ENCODE measurements around the gene DCANP1. TPM values are rescaled to one million over a fixed set of nuclear protein-coding genes. Genes with fewer than 3 reads are reported as not detected.

The DCANP1 gene
- total RNA-seq, 1 experiment from 2014 or later = not detected

GRCh38 chr5:135493406-135494180, 46.4 kb upstream of the DCANP1 start (continued):
- TF ChIP-seq, protein P1, sequence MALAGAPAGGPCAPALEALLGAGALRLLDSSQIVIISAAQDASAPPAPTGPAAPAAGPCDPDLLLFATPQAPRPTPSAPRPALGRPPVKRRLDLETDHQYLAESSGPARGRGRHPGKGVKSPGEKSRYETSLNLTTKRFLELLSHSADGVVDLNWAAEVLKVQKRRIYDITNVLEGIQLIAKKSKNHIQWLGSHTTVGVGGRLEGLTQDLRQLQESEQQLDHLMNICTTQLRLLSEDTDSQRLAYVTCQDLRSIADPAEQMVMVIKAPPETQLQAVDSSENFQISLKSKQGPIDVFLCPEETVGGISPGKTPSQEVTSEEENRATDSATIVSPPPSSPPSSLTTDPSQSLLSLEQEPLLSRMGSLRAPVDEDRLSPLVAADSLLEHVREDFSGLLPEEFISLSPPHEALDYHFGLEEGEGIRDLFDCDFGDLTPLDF (CRISPR knock-in tag; IDR thresholded peaks at IDR 0.05) = no peak
- TF ChIP-seq GABPB1 (CRISPR knock-in tag; IDR thresholded peaks at IDR 0.05) (no peak), FOXJ3 (CRISPR knock-in tag; IDR thresholded peaks at IDR 0.05; ENCODE audit: borderline replicate concordance) (no peak), IRF2 (CRISPR knock-in tag; IDR thresholded peaks at IDR 0.05; ENCODE audit: borderline replicate concordance, low read depth) (no peak)

DNA sequence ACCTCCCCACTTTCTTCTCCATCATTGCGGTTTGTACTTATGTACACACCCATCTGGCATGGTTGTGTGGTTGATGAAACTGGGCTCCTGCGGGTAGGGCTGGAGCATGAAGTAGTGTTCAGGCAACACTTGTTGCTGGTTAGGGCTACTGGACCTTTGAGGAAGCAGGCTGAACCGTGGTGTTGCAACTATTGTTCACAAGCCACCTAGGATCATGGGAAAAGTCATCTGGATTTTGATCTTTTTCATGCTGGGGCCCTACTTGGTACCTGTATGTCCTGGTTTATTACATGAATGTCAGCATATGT, 45.1 kb upstream of the DCANP1 start:
- ATAC-seq (no peak), DNase-seq (ENCODE audit: low spot score) (no peak)
- Mint-ChIP-seq H3K36me3 (no peaks in the 10 kb centered on the region), H3K4me3 (no peak overlapping the region), H3K27me3 (ENCODE audit: low read depth) (peaks cover 9% of the 10 kb centered on the region), H3K4me1 (peaks cover 38% of the 10 kb centered on the region), H3K9me3 (no peaks in the 10 kb centered on the region), H3K27ac (no peak overlapping the region)
- TF ChIP-seq CREB1 (CRISPR knock-in tag; IDR thresholded peaks at IDR 0.05) = no peak
- TF ChIP-seq, protein P1 (CRISPR knock-in tag; IDR thresholded peaks at IDR 0.05) = no peak
- TF ChIP-seq SOX15 (CRISPR knock-in tag; IDR thresholded peaks at IDR 0.05) = no peak
- no peak for TF ChIP-seq FOXK1 (CRISPR knock-in tag; IDR thresholded peaks at IDR 0.05)
- no peak for TF ChIP-seq SMAD4 (CRISPR knock-in tag; IDR thresholded peaks at IDR 0.05)
- TF ChIP-seq, protein P2, sequence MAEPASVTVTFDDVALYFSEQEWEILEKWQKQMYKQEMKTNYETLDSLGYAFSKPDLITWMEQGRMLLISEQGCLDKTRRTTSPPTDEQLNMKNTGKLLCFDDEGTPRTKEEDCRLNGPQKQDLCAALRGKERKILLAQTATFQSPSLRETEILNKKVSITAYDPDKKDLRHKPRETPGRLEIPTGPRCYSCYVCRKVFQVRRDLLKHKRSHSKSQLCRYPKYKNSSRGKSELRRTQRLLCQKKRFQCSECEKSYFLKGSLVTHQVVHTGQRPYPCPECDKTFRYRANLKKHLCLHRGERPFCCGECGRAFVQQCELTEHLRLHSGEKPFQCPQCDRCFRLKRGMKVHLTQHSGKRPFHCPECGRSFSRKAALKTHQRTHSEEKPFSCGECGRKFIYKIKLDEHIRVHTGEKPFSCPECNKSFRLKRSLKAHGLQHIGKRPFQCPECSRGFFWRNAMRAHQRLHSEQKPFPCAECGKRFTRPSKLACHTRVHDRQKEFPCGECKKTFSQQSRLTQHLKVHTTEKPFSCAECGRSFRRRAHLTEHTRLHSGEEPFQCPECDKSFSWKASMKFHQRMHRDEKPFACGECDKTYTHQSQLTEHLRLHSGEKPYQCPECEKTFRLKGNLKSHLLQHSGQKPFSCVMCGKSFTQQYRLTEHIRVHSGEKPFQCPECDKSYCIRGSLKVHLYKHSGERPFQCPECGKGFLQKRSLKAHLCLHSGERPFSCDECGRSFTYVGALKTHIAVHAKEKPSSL (CRISPR knock-in tag; conservative IDR thresholded peaks at IDR 0.05) = no peak
- TF ChIP-seq MLX (CRISPR knock-in tag; IDR thresholded peaks at IDR 0.05) = no peak
- TF ChIP-seq SP1 (CRISPR knock-in tag; conservative IDR thresholded peaks at IDR 0.05) = no peak
- TF ChIP-seq ZNF232 (CRISPR knock-in tag; IDR thresholded peaks at IDR 0.05) = no peak
- no peak for TF ChIP-seq RELA (CRISPR knock-in tag; IDR thresholded peaks at IDR 0.05; ENCODE audit: borderline replicate concordance)
- TF ChIP-seq JAZF1 (CRISPR knock-in tag; IDR thresholded peaks at IDR 0.05) = no peak
- TF ChIP-seq TEAD1 (CRISPR knock-in tag; IDR thresholded peaks at IDR 0.05) = no peak
- TF ChIP-seq ATF1 (CRISPR knock-in tag; IDR thresholded peaks at IDR 0.05) = no peak
- no peak for TF ChIP-seq ZBTB43 (CRISPR knock-in tag; IDR thresholded peaks at IDR 0.05)
- no peak for TF ChIP-seq USF2 (CRISPR knock-in tag; IDR thresholded peaks at IDR 0.05)
- CTCF ChIA-PET = interaction anchor here (1.2 to 5.8 kb wide), 6 partner anchors 26 to 74 kb away, joined by 3 to 50 read pairs (median 9); no protein-coding TSS in a partner anchor
- POLR2A ChIA-PET = no interaction called here

Measured in WTC11 (cell line).